Endothelial cell of umbilical vein (primary cell): ENCODE results near the gene ANP32B. TPM values are rescaled to one million over a fixed set of nuclear protein-coding genes. Genes with fewer than 3 reads are reported as not detected.

ENCODE experiments used
- BruUV-seq: library from RNA; stranded (reverse); fragments of 400-500 nt; replicated peaks from 2 replicates; lab custom pipeline; 2021; lab: Mats Ljungman, UMichigan
- CTCF ChIA-PET: fragments of 300-600, 350-600 bp; sonication (Branson Sonifier 250); formaldehyde crosslinking; loops from one replicate; lab custom pipeline; 2021; ENCODE audit warnings: antibody characterized with exemption, inconsistent platforms; lab: Charles Lee
- POLR2A ChIA-PET: fragments of 300-600, 350-600 bp; sonication (Branson Sonifier 250); formaldehyde crosslinking; loops from one replicate; lab custom pipeline; 2021; ENCODE audit warnings: antibody characterized with exemption, inconsistent platforms; lab: Charles Lee
- DNase-seq: peaks from one replicate; pipeline ENCODE4 v3.0.0-alpha.2; 2011; ENCODE audit warnings: low read depth, low spot score
- FAIRE-seq: peaks from 2 replicates; lab custom pipeline; 2011; peaks lifted over from hg19 to GRCh38; lab: Jason Lieb, UNC
- H2AFZ ChIP-seq: 2 replicates; pipeline ENCODE4 v1.6.0; 2012; ENCODE audit warnings: low read depth, low read length, control low read depth, inconsistent platforms
- H3K27ac ChIP-seq: 2 replicates; pipeline ENCODE4 v1.5.1; 2011; ENCODE audit warnings: low read depth, mild to moderate bottlenecking, control low read depth, low read length, moderate library complexity; ENCODE audit not compliant: insufficient read depth
- H3K27me3 ChIP-seq, 2 experiments: 2 replicates each; pipeline versions ENCODE4 v1.6.0 to v1.6.1; 2011; ENCODE audit warnings: low read length in 2 of 2, mixed read lengths in 1 of 2; ENCODE audit not compliant: control insufficient read depth in 2 of 2, insufficient read depth in 2 of 2
- H3K36me3 ChIP-seq, 2 experiments: 2 replicates in 1 of 2; 3 replicates in 1 of 2; pipeline ENCODE4 v1.5.1; 2011; ENCODE audit warnings: low read length in 2 of 2, mild to moderate bottlenecking in 1 of 2, moderate library complexity in 1 of 2; ENCODE audit not compliant: control insufficient read depth in 2 of 2, insufficient read depth in 2 of 2; ENCODE audit errors: extremely low read depth in 1 of 2
- H3K4me1 ChIP-seq: 3 replicates; pipeline ENCODE4 v1.5.1; 2011; ENCODE audit warnings: mild to moderate bottlenecking, low read length; ENCODE audit not compliant: control insufficient read depth, insufficient read depth; ENCODE audit errors: extremely low read depth
- H3K4me2 ChIP-seq: 2 replicates; pipeline ENCODE4 v1.6.1; 2011; ENCODE audit warnings: low read length, control low read depth, mixed read lengths; ENCODE audit not compliant: insufficient read depth
- H3K4me3 ChIP-seq, 3 experiments: fragments of 200-600 bp in 1 of 3; sonication (generic), shearing (Covaris generic) in 1 of 3; replicated peaks in 1 of 3; 2 replicates each; pipeline ENCODE4 v1.5.1; 2011 to 2016; ENCODE audit warnings: control low read depth in 3 of 3, low read length in 3 of 3, mild to moderate bottlenecking in 2 of 3, inconsistent platforms in 1 of 3, low read depth in 1 of 3, moderate library complexity in 1 of 3; ENCODE audit not compliant: insufficient read depth in 1 of 3
- H3K79me2 ChIP-seq: 2 replicates; pipeline ENCODE4 v1.6.0; 2012; ENCODE audit warnings: low read length, inconsistent platforms; ENCODE audit not compliant: control insufficient read depth, insufficient read depth
- H3K9ac ChIP-seq: replicated peaks from 2 replicates; pipeline ENCODE3; 2011; ENCODE audit warnings: low read length, control low read depth; ENCODE audit not compliant: insufficient read depth; ENCODE audit errors: extremely low read depth
- H3K9me1 ChIP-seq: replicated peaks from 3 replicates; pipeline ENCODE4 v1.6.0; 2011; ENCODE audit warnings: mild to moderate bottlenecking, low read length; ENCODE audit not compliant: control insufficient read depth, insufficient read depth; ENCODE audit errors: extremely low read depth
- H3K9me3 ChIP-seq: replicated peaks from 2 replicates; pipeline ENCODE4 v1.5.1; 2012; ENCODE audit warnings: low read length, inconsistent platforms; ENCODE audit not compliant: control insufficient read depth, insufficient read depth
- H4K20me1 ChIP-seq: replicated peaks from 2 replicates; pipeline ENCODE3; 2011; ENCODE audit warnings: mild to moderate bottlenecking, low read length; ENCODE audit not compliant: control insufficient read depth, insufficient read depth; ENCODE audit errors: extremely low read depth
- EZH2 ChIP-seq: IDR thresholded peaks from 2 replicates; pipeline ENCODE4 v1.6.1; 2012; ENCODE audit warnings: borderline replicate concordance, low read depth, mild to moderate bottlenecking, moderate library complexity, low read length, inconsistent platforms; ENCODE audit not compliant: severe bottlenecking
- FOS ChIP-seq: IDR thresholded peaks from 2 replicates; pipeline ENCODE4 v1.6.1; 2011; ENCODE audit warnings: mild to moderate bottlenecking, low read length, moderate library complexity, borderline replicate concordance; ENCODE audit not compliant: insufficient read depth
- GATA2 ChIP-seq: IDR thresholded peaks from 2 replicates; pipeline ENCODE4 v1.7.0; 2011; ENCODE audit warnings: low read depth, mild to moderate bottlenecking, moderate library complexity, mixed read lengths, low read length; ENCODE audit not compliant: insufficient read length, insufficient read depth
- JUN ChIP-seq: IDR thresholded peaks from 2 replicates; pipeline ENCODE4 v1.6.1; 2011; ENCODE audit warnings: borderline replicate concordance, low read depth; ENCODE audit not compliant: insufficient read length, insufficient read depth
- MYC ChIP-seq: IDR thresholded peaks from one replicate; pipeline ENCODE4 v1.6.1; 2011; ENCODE audit warnings: mild to moderate bottlenecking, low read depth, low read length
- POLR2AphosphoS5 ChIP-seq: IDR thresholded peaks from 2 replicates; pipeline ENCODE4 v1.6.1; 2012; ENCODE audit warnings: low read depth, mild to moderate bottlenecking, control low read depth, low read length, moderate library complexity; ENCODE audit not compliant: insufficient read depth
- dilution Hi-C: fragments of 300-500 bp; cut with MboI; formaldehyde crosslinking; loops from one replicate; pipeline ENCODE4 v1.15.0; 2019; ENCODE audit warnings: low sequenced_read_pairs; ENCODE audit not compliant: extremely low pct_ligation_motif_present
- intact Hi-C: fragments of 100-400 bp; cut with micrococcal nuclease; formaldehyde crosslinking; loops from one replicate; pipeline ENCODE4 v1.10.0; 2022
- polyA plus RNA-seq, 4 experiments: library from polyadenylated mRNA; depleted of rRNA in 3 of 4; stranded (reverse) in 3 of 4; unstranded in 1 of 4; fragments of >200 nt; gene quantifications; 2 replicates each; pipeline versions ENCODE4 v1.2.1 to v1.2.3, GENCODE V29; 2011 to 2012; ENCODE audit warnings: missing spikeins in 1 of 4
- total RNA-seq: library from RNA; stranded (reverse); gene quantifications from 2 replicates; pipeline ENCODE4 v1.2.3, GENCODE V29; 2021
- TF ChIP-seq, protein P1 (sequence below): IDR thresholded peaks from 2 replicates; pipeline ENCODE4 v1.6.1; 2011; ENCODE audit not compliant: insufficient read depth, insufficient read length

ANP32B gene
- total and polyA plus RNA-seq, 2 donors (not counting 3 experiments of a cell fraction or from before 2014, with no cell fraction given), result 13.9 to 173 TPM

DNA sequence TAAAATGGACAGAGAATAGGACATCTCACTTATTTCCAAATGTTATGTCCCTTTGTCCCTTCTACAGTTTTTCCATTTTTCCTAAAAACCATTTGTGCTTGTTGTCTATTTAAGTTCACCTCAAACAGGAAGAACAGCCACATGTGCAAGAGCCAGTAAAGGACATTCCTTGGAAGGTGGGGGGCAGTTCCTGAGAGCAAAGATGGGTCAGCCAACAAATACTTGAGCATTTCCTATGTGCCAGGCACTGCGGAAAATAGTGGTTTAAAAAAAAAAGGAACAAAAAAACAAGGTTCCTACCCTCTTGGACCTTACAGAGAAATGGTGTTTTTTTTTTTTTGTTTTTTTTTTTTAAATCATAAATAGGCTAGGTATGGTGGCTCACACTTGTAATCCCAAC is 26.8 kb downstream of the ANP32B start:
- POLR2A ChIA-PET, result no interaction called here
- no peaks in the 10 kb centered on the region for H4K20me1 ChIP-seq
- TF ChIP-seq POLR2AphosphoS5 (peak; percentile 93), GATA2 (no peak), FOS (peak; percentile 19), JUN (peak; percentile 18), MYC (peak; percentile 88), EZH2 (no peak)
- TF ChIP-seq, protein P1, sequence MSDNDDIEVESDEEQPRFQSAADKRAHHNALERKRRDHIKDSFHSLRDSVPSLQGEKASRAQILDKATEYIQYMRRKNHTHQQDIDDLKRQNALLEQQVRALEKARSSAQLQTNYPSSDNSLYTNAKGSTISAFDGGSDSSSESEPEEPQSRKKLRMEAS, result no peak
- H3K9ac ChIP-seq, result no peak overlapping the region
- no peak overlapping the region for H2AFZ ChIP-seq
- CTCF ChIA-PET, result interaction anchor here (1.0 to 1.2 kb wide), 3 partner anchors 11 to 27 kb away, joined by 3 to 9 read pairs (median 5); partner anchors contain the start of gene ANP32B
- peak overlapping the region; percentile 61 for H3K4me2 ChIP-seq
- H3K9me3 ChIP-seq, result no peaks in the 10 kb centered on the region
- peaks cover 42% of the 10 kb centered on the region for H3K4me1 ChIP-seq
- H3K36me3 ChIP-seq, result peaks cover 15 to 27% of the 10 kb centered on the region in 2 experiments
- H3K27me3 ChIP-seq, result no peaks in the 10 kb centered on the region
- peak overlapping the region; percentile 71 for H3K27ac ChIP-seq
- H3K4me3 ChIP-seq, result peak overlapping the region in 1 of 3 experiments; percentile 19
- DNase-seq (peak; percentile 96), FAIRE-seq (peak; percentile 94)
- H3K79me2 ChIP-seq, result peaks cover 46% of the 10 kb centered on the region
- H3K9me1 ChIP-seq, result no peaks in the 10 kb centered on the region
- BruUV-seq, result no TSS peak
- dilution Hi-C loops (no loop called here), intact Hi-C loops (loop anchor here (1.0 kb wide), 4 partner anchors 12 to 87 kb away; partner anchors contain the start of genes ANP32B and NANS)
